ENCODE data around the gene ANTXRL.
"Not testable (repeated sequence)": the region's sequence is repeated elsewhere in the genome, so short reads cannot be mapped to it uniquely, and the experiment has no call there.

Gene ANTXRL

GRCh38 chr10:46254467-46254866, 32.3 kb upstream of the ANTXRL start:
- no peak for DNase-seq (ENCODE audit: low read depth)

- DNase-seq (ENCODE audit: low read depth), result not testable (repeated sequence)
Observed at GRCh38 chr10:46255210-46255609, 31.6 kb upstream of the ANTXRL start.

- DNase-seq (ENCODE audit: low read depth), result peak; percentile 17
Observed at GRCh38 chr10:46255801-46256747, 30.7 kb upstream of the ANTXRL start.

- DNase-seq (ENCODE audit: low read depth), result no peak
Observed at GRCh38 chr10:46257099-46257498, 29.7 kb upstream of the ANTXRL start.

- not testable (repeated sequence) for DNase-seq (ENCODE audit: low read depth)
Observed at GRCh38 chr10:46262906-46263560, 23.8 kb upstream of the ANTXRL start.

- no peak for DNase-seq (ENCODE audit: low read depth)
Observed at GRCh38 chr10:46263831-46264268, 22.9 kb upstream of the ANTXRL start.

DNA sequence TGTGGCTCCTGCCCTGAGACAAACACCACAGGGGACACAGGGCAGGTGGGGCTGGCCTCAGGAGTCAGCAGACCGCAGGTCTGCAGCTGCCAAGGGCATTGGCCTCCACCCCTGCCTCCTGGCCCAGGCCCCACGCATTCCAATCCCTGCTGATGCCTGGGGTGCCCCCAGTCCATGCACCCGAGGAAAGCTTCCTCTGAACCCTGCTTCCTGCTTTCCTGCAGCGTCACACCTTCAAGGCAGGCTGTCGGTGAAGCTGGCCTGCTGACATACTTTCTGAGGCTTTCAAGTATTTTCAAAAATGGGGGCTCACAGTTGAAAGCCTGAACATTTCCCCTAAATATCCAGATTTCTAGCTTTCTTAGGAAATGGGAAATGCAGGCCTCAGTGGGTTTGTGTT, 22.5 kb upstream of the ANTXRL start:
- no peak for DNase-seq (ENCODE audit: low read depth)

GRCh38 chr10:46264737-46265368, 21.9 kb upstream of the ANTXRL start:
- DNase-seq (ENCODE audit: low read depth), result no peak

DNA sequence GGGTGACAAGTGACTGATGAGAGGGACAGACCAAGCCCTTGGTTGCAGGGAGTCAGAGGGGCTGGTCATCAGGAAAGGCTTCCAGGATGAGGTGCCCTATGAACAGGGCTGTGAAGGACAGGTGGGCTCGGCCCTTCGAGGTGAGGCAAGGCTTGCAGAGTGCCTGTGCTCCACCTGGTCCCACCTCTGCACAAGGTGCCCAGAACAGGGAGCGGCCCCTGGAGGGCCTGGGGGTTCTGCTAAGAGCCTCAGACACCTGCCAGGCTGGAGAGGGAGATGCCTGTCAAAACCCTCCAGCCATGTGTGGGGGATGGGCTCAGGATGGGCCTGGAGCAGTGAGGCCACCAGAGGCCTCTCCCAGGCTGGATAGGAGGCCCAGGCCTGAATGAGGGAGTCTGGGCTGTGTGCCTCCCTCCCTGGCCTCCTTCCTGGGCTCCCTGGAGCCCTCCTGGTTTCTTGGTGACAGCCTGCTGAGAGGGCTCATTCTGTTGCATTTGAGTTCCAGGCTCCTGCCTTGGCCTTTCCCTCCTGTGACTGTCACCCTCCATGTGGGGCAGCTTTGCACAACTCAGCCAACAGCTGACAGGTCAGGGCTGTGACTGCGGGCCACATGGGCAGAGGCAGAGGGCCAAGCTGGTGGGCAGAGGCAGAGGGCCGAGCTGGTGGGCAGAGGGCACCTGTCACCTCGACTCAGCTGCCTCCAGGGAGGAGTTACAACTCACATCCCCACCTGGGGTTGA, 21.1 kb upstream of the ANTXRL start:
- not testable (repeated sequence) for DNase-seq (ENCODE audit: low read depth)

DNA sequence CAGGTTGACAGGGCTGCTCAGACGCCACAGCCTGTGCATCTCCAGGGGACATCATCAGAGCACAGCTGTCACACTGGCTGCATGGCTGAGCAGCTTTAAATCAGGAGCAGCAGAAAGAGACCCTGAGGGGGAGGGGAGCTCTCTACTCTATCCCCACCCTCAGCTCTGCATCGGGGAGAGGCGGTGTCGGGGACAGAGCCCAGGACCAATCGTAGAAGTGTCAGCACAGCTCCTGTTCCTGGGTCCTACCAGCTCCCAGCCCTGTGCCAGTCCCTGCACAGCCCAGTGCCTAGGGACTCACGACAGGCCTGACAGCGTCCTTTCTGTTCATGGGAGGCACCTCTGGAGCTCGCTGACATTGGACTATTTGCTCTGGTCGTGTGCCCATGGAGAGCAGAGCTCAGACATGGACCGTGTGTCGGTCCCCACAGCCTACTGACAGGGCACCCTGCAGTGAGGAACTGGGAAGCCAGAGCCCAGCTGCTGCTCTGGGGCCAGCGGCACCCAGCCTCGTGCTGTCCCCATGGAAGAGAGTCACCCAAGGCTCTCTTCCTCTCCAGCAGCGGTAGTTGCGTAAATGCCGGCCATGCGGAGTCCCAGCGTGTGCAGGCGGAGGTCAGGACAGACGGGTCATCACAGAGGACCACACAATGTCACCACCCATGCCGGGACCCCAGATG, 20.4 kb upstream of the ANTXRL start:
- DNase-seq (ENCODE audit: low read depth), result no peak

DNA sequence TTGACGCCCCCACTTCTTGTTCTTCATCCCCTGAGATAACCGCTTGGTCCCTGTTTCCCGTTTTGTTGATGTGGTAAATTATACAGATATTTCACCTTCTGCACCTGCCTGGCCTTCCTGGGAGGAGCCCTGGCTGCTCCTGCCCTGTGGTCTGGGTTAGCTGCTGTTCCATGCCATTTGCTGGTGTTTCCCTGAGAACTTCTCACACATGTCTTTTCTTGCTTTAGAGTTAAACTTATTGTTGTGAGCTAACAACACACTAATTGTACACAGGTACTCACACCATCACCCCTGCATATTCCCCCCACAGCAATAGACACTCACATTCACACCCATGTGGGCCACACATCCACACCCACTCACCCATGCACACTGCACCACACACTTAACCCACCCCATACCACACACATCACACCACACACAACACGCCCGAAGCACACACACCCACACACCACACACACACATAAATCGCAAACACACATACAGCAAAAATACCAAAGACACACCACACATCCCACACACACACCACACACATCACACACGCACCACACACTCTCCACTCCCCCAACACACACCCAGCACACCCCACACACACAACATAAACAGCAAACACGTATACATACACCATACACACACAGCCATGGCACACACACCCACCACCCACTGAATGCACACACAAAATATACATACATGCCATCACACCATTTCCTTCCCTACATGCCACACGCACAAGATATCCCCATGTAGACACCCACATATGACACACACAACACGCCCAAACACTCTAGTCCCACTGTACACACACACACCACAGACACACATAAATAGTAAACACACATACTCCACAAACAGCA, 19.4 kb upstream of the ANTXRL start:
- no peak for DNase-seq (ENCODE audit: low read depth)

- peak; percentile 56 for DNase-seq (ENCODE audit: low read depth)
Observed at GRCh38 chr10:46268076-46268881, 18.5 kb upstream of the ANTXRL start.

GRCh38 chr10:46269554-46270053, 17.2 kb upstream of the ANTXRL start:
- DNase-seq (ENCODE audit: low read depth), result peak; percentile 32

- no peak for DNase-seq (ENCODE audit: low read depth)
Observed at GRCh38 chr10:46270086-46270811, 16.5 kb upstream of the ANTXRL start.

- DNase-seq (ENCODE audit: low read depth), result not testable (repeated sequence)
Observed at GRCh38 chr10:46270963-46271530, 15.8 kb upstream of the ANTXRL start.

DNA sequence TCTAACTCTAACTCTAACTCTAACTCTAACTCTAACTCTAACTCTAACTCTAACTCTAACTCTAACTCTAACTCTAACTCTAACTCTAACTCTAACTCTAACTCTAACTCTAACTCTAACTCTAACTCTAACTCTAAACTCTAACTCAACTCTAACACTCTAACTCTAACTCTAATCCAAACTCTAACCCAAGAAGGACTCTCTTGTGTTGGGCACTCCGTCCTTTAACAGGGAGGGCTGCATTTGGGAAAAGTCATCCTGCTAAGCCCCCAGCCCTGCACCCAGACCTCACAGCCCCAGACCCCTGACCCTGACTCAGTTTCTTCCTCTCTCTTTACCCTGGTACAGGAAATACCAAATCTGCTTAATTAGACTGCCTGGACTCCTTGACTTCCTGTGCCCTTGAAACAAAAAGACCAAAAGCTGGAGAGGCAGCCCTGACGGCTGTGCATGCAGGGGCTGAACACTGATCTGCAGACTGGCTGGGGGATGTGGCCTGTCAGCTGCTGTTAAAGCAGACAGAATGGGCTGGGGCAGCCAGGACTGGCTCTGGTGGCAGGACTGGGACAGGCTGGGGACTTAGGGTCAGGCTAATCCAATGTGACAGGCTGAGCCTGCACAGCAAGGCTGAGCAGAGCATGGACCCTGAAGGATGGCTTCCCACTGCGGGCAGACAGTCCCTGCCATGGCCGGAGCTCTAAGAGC, 14.8 kb upstream of the ANTXRL start:
- DNase-seq (ENCODE audit: low read depth), result not testable (repeated sequence)

DNA sequence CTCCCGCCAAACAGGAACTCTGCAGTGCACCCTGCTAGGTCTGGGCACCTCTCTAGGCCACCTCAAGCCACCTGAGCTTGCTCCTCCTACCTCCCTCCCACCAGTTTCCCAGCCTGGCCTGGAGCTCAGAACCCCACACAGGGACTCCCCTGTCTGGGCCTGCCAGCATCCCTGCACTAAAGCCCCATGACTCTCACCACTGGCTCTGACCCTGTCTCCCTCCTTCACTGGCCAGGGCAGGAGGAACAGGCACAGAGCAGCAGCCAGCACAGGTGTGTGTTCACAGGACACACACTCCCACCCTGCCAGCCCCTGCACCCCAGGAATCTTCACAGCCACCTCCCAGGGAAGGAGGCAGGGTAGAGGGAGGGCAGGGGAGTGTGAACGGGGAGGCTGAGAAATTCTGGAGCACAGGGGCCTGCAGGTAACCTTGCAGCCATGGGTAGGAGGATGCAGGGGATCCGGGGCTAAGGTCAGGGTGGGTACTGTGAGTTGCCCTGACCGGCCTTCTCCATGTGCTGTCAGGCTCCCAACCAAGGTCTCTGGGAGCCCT, 13.9 kb upstream of the ANTXRL start:
- DNase-seq (ENCODE audit: low read depth), result no peak

All from stimulated activated CD4-positive, alpha-beta T cell treated with anti-CD3 and anti-CD28 coated beads, Interleukin-2, amount 100 ng/mL, for 4 hours (primary cell).